NCI-H774 (cell line): ENCODE measurements around the gene ATXN7.

Experiments
- DNase-seq: peaks from one replicate; lab custom pipeline; 2025; lab: John Stamatoyannopoulos, UW

ATXN7 gene

GRCh38 chr3:64049832-64050231, 186.2 kb downstream of the ATXN7 start:
- DNase-seq = no peak
